IMR-90 (cell line): ENCODE data around the gene POLR3B. TPM values are rescaled to one million over a fixed set of nuclear protein-coding genes. Genes with fewer than 3 reads are reported as not detected.
"Not testable (repeated sequence)": the region's sequence is repeated elsewhere in the genome, so short reads cannot be mapped to it uniquely, and the experiment has no call there.

Experiments
- ATAC-seq: fragments of 200-7000 bp; cut with Tn5 transposase; 2 replicates; pipeline ENCODE4 v1.9.1; 2020; ENCODE audit warnings: low read depth, mild to moderate bottlenecking, moderate library complexity
- BruUV-seq: library from RNA; stranded (reverse); fragments of 400-500 nt; replicated peaks from 2 replicates; lab custom pipeline; 2021; lab: Mats Ljungman, UMichigan
- CTCF ChIA-PET: fragments of 300-600 bp; formaldehyde crosslinking; extraction: SDS; loops from one replicate; lab custom pipeline; 2021; ENCODE audit warnings: antibody characterized with exemption; lab: Yijun Ruan, JAX
- POLR2A ChIA-PET: fragments of 300-600 bp; sonication (Branson Sonifier 250); formaldehyde crosslinking; loops from one replicate; lab custom pipeline; 2022; ENCODE audit warnings: antibody characterized with exemption; ENCODE audit not compliant: unreplicated experiment; lab: Charles Lee
- DNase-seq: peaks from one replicate; pipeline ENCODE4 v3.0.0; 2013
- H2AFZ ChIP-seq: replicated peaks from 2 replicates; pipeline ENCODE3; 2013; ENCODE audit warnings: low read length, mild to moderate bottlenecking; ENCODE audit not compliant: poor library complexity
- H2AK5ac ChIP-seq: 2 replicates; pipeline ENCODE4 v1.6.1; 2013; ENCODE audit warnings: low read depth, low read length, inconsistent platforms
- H2AK9ac ChIP-seq: replicated peaks from 2 replicates; pipeline ENCODE3; 2013; ENCODE audit warnings: mild to moderate bottlenecking, low read depth, low read length, moderate library complexity; ENCODE audit not compliant: poor library complexity
- H2BK120ac ChIP-seq: 2 replicates; pipeline ENCODE4 v1.6.1; 2013; ENCODE audit warnings: low read depth, low read length, inconsistent platforms
- H2BK15ac ChIP-seq: 3 replicates; pipeline ENCODE4 v1.6.1; 2013; ENCODE audit warnings: low read depth, low read length, inconsistent platforms
- H2BK20ac ChIP-seq: 2 replicates; pipeline ENCODE4 v1.6.1; 2013; ENCODE audit warnings: low read depth, mild to moderate bottlenecking, inconsistent platforms, low read length, moderate library complexity
- H2BK5ac ChIP-seq: 2 replicates; pipeline ENCODE4 v1.6.1; 2013; ENCODE audit warnings: mild to moderate bottlenecking, low read depth, low read length, inconsistent platforms; ENCODE audit not compliant: poor library complexity, severe bottlenecking
- H3K14ac ChIP-seq: replicated peaks from 2 replicates; pipeline ENCODE4 v1.6.1; 2013; ENCODE audit warnings: low read depth, low read length, inconsistent platforms
- H3K18ac ChIP-seq: 2 replicates; pipeline ENCODE4 v1.6.1; 2013; ENCODE audit warnings: low read depth, low read length, control low read depth
- H3K23ac ChIP-seq: 2 replicates; pipeline ENCODE4 v1.6.1; 2013; ENCODE audit warnings: low read depth, low read length, inconsistent platforms
- H3K27ac ChIP-seq: 2 replicates; pipeline ENCODE4 v1.5.1; 2013; ENCODE audit warnings: mild to moderate bottlenecking, control low read depth, low read length; ENCODE audit not compliant: insufficient read depth
- H3K27me3 ChIP-seq: 2 replicates; pipeline ENCODE4 v1.6.1; 2013; ENCODE audit warnings: low read length; ENCODE audit not compliant: control insufficient read depth, insufficient read depth
- H3K36me3 ChIP-seq: 2 replicates; pipeline ENCODE4 v1.6.1; 2013; ENCODE audit warnings: low read length, mixed read lengths; ENCODE audit not compliant: control insufficient read depth, insufficient read depth
- H3K4ac ChIP-seq: 2 replicates; pipeline ENCODE4 v1.6.1; 2013; ENCODE audit warnings: low read depth, low read length, inconsistent platforms
- H3K4me1 ChIP-seq: 2 replicates; pipeline ENCODE4 v1.6.1; 2013; ENCODE audit warnings: low read length, mixed read lengths; ENCODE audit not compliant: control insufficient read depth, insufficient read depth
- H3K4me2 ChIP-seq: 2 replicates; pipeline ENCODE4 v1.6.1; 2013; ENCODE audit warnings: low read depth, mild to moderate bottlenecking, control low read depth, low read length, moderate library complexity
- H3K4me3 ChIP-seq: 2 replicates; pipeline ENCODE4 v1.5.1; 2013; ENCODE audit warnings: low read depth, mild to moderate bottlenecking, control low read depth, low read length, moderate library complexity; ENCODE audit not compliant: insufficient read depth
- H3K56ac ChIP-seq: 2 replicates; pipeline ENCODE4 v1.6.1; 2013; ENCODE audit warnings: low read length, inconsistent platforms; ENCODE audit not compliant: insufficient read depth; ENCODE audit errors: extremely low read depth
- H3K79me1 ChIP-seq, 2 experiments: 2 replicates each; pipeline ENCODE4 v1.6.1; 2013; ENCODE audit warnings: low read length in 2 of 2, inconsistent platforms in 1 of 2, low read depth in 1 of 2
- H3K9ac ChIP-seq: 2 replicates; pipeline ENCODE4 v1.6.1; 2013; ENCODE audit warnings: low read depth, low read length, control low read depth
- H3K9me1 ChIP-seq: 2 replicates; pipeline ENCODE4 v1.6.1; 2013; ENCODE audit warnings: low read length, inconsistent platforms; ENCODE audit not compliant: insufficient read depth
- H3K9me3 ChIP-seq: 2 replicates; pipeline ENCODE4 v1.6.1; 2013; ENCODE audit warnings: low read length; ENCODE audit not compliant: control insufficient read depth, insufficient read depth
- H4K20me1 ChIP-seq: 2 replicates; pipeline ENCODE4 v1.6.1; 2013; ENCODE audit warnings: low read length, inconsistent platforms; ENCODE audit not compliant: insufficient read depth
- H4K5ac ChIP-seq: 2 replicates; pipeline ENCODE4 v1.6.1; 2013; ENCODE audit warnings: mild to moderate bottlenecking, low read depth, low read length, control low read depth
- H4K8ac ChIP-seq, 2 experiments: 2 replicates each; pipeline ENCODE4 v1.6.1; 2013; ENCODE audit warnings: low read depth in 2 of 2, low read length in 2 of 2, control low read depth in 1 of 2, inconsistent platforms in 1 of 2
- H4K91ac ChIP-seq: 2 replicates; pipeline ENCODE4 v1.6.1; 2013; ENCODE audit warnings: low read depth, low read length, inconsistent platforms; ENCODE audit not compliant: insufficient read depth
- WGBS, 2 experiments: methylation state at CpG; one replicate each; pipeline versions ENCODE4 v1.1.5 to v1.1.7; 2013; ENCODE audit warnings: missing lambda C conversion rate in 2 of 2; ENCODE audit not compliant: insufficient read length in 1 of 2; ENCODE audit errors: extremely low coverage in 2 of 2; 5-methylcytosine and 5-hydroxymethylcytosine counted together
- dilution Hi-C: fragments of 300-500 bp; cut with HindIII; formaldehyde crosslinking; loops from one replicate; pipeline ENCODE4 v1.14.3; 2018; ENCODE audit warnings: low sequenced_read_pairs; ENCODE audit not compliant: unreplicated experiment
- in situ Hi-C: fragments of 300-500 bp; cut with MboI; formaldehyde crosslinking; loops from 3 replicates; pipeline ENCODE4 v1.14.3; 2019; ENCODE audit warnings: low sequenced_read_pairs, inconsistent platforms, mixed read lengths
- intact Hi-C: fragments of 100-400 bp; cut with micrococcal nuclease; formaldehyde crosslinking; loops from 2 replicates; pipeline ENCODE4 v1.10.0; 2022
- polyA plus RNA-seq, 3 experiments: library from polyadenylated mRNA; depleted of rRNA; stranded (reverse); fragments of >200 nt; gene quantifications; 2 replicates each; pipeline ENCODE4 v1.2.3, GENCODE V29; 2012; ENCODE audit warnings: low replicate concordance in 1 of 3
- total RNA-seq: library from RNA; depleted of rRNA; stranded (reverse); fragments of >200 nt; gene quantifications from 2 replicates; pipeline ENCODE4 v1.2.3, GENCODE V29; 2012

POLR3B gene
- total and polyA plus RNA-seq, 2 of the 4 experiments (the other 2 are of a cell fraction), result 6.9 to 15.4 TPM

DNA sequence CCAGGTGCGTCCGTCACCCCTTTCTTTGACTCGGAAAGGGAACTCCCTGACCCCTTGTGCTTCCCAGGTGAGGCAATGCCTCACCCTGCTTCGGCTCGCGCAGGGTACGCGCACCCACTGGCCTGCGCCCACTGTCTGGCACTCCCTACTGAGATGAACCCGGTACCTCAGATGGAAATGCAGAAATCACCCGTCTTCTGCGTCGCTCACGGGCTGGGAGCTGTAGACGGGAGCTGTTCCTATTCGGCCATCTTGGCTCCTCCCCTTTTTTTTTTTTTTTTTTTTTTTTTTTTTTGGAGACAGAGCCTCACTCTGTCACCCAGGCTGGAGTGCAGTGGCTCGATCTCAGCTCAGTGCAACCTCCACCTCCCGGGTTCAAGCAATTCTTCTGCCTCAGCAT, 120.1 kb downstream of the POLR3B start:
- CTCF ChIA-PET, H3K14ac ChIP-seq, H2BK120ac ChIP-seq, H3K4me2 ChIP-seq, H3K9me1 ChIP-seq, H3K9ac ChIP-seq, H2AK9ac ChIP-seq, H4K20me1 ChIP-seq, H3K4ac ChIP-seq, BruUV-seq, H2BK20ac ChIP-seq, in situ Hi-C loops, DNase-seq, H3K4me3 ChIP-seq, H2BK15ac ChIP-seq, H2BK5ac ChIP-seq, H3K36me3 ChIP-seq, POLR2A ChIA-PET, H3K9me3 ChIP-seq, H4K91ac ChIP-seq, H3K18ac ChIP-seq, dilution Hi-C loops, H3K4me1 ChIP-seq, intact Hi-C loops, H2AFZ ChIP-seq, H3K27me3 ChIP-seq, ATAC-seq, H4K5ac ChIP-seq, H3K27ac ChIP-seq, H4K8ac ChIP-seq, H3K79me1 ChIP-seq, H2AK5ac ChIP-seq, H3K56ac ChIP-seq, H3K23ac ChIP-seq: not testable (repeated sequence)
- WGBS, 2 experiments, result 90% methylated on average over 6 of the region's 18 CpGs; no CpG with 5 or more reads in 1 of the 2 experiments
